Fibroblast of pulmonary artery (primary cell): ENCODE results near the gene MOCOS.

ENCODE experiments used
- DNase-seq: peaks from one replicate; pipeline ENCODE4 v3.0.0-alpha.2; 2010; ENCODE audit warnings: low read depth
- H3K4me3 ChIP-seq: replicated peaks from 2 replicates; pipeline ENCODE4 v1.5.1; 2011; ENCODE audit warnings: low read depth, mild to moderate bottlenecking, control low read depth, low read length, moderate library complexity
- TF ChIP-seq, protein P1 (sequence below): IDR thresholded peaks from 2 replicates; pipeline ENCODE4 v1.5.1; 2011; ENCODE audit warnings: mild to moderate bottlenecking, control low read depth, low read length, inconsistent platforms; ENCODE audit errors: missing control alignments

Gene MOCOS

DNA sequence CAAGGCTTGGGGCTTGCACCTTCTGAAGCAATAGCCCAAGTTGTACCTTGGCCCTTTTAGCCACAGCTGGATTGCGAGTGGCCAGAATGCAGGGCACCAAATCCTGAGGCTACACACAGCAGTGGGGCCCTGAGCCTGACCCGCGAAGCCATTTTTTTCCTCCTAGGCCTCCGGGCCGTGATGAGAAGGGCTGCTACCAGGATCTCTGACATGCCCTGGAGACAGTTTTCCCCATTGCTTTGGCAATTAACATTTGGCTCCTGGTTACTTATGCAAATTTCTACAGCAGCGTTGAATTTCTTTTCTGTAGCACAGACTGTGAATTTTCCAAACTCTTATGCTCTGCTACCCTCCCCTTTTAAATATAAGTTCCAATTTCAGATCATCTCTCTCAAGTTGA lies 54.5 kb downstream of the MOCOS start:
- TF ChIP-seq, protein P1, sequence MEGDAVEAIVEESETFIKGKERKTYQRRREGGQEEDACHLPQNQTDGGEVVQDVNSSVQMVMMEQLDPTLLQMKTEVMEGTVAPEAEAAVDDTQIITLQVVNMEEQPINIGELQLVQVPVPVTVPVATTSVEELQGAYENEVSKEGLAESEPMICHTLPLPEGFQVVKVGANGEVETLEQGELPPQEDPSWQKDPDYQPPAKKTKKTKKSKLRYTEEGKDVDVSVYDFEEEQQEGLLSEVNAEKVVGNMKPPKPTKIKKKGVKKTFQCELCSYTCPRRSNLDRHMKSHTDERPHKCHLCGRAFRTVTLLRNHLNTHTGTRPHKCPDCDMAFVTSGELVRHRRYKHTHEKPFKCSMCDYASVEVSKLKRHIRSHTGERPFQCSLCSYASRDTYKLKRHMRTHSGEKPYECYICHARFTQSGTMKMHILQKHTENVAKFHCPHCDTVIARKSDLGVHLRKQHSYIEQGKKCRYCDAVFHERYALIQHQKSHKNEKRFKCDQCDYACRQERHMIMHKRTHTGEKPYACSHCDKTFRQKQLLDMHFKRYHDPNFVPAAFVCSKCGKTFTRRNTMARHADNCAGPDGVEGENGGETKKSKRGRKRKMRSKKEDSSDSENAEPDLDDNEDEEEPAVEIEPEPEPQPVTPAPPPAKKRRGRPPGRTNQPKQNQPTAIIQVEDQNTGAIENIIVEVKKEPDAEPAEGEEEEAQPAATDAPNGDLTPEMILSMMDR = no peak
- DNase-seq = no peak
- no peak overlapping the region for H3K4me3 ChIP-seq

DNA sequence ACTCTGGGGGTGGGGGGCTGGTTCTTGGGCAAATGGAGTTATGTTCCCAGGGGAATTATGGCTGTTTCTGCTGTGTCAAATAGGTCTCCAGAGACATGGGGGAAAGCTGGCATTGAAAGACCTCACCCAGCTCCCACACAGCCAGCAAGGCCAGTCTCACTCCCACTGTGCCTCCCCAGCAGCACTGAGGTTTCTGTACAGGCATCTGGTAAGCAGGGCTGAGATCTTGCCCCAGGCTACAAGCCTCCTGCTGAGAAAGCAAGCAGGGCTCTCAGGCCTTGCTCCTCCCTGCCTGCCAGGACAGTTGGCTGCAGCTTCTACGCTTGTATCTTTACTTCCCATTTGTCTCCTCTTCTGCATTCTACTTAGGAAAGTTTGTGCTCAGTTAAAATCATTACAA lies 59.7 kb downstream of the MOCOS start:
- no peak overlapping the region for H3K4me3 ChIP-seq
- no peak for DNase-seq
- TF ChIP-seq, protein P1 = no peak

DNA sequence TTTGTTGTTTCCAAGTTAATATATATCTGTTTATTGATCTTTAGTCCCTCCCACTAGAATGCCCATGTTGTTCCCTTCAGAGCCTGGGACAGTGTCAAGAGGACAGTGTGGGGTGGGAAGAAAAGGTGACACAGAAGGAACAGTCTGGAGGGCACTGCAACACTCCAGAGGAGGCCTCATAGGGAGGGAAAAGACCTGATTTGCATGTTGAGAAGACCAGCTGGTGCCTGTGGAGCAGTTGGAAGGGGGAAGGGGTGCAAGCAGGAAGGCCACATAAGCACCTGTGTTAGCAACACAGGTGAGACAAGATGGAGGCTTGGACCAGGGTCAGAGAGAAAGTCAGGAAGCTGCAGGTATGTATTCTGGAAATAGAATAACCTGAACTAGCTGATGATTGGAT lies 62.1 kb downstream of the MOCOS start:
- H3K4me3 ChIP-seq = no peak overlapping the region
- TF ChIP-seq, protein P1 = no peak
- no peak for DNase-seq

DNA sequence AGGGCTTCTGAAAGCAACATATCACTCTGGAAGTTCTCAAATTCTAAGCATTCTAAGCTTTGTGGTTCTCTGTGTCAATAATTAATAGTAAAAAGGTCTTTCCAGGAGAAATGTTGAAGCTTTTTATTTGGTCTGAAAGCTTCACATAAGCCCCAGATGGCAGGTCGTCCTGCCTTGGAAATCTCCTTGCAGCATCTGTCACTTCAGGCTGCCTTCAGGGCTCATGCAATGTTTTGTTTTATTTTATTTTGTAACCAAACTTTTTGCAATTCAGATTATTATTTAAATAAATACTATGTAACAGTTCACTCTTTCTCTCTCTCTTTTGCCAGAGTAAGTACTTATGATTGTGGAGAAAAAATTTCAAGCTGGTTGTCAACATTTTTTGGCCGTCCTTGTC lies 63.5 kb downstream of the MOCOS start:
- DNase-seq = no peak
- H3K4me3 ChIP-seq = no peak overlapping the region
- TF ChIP-seq, protein P1 = no peak

DNA sequence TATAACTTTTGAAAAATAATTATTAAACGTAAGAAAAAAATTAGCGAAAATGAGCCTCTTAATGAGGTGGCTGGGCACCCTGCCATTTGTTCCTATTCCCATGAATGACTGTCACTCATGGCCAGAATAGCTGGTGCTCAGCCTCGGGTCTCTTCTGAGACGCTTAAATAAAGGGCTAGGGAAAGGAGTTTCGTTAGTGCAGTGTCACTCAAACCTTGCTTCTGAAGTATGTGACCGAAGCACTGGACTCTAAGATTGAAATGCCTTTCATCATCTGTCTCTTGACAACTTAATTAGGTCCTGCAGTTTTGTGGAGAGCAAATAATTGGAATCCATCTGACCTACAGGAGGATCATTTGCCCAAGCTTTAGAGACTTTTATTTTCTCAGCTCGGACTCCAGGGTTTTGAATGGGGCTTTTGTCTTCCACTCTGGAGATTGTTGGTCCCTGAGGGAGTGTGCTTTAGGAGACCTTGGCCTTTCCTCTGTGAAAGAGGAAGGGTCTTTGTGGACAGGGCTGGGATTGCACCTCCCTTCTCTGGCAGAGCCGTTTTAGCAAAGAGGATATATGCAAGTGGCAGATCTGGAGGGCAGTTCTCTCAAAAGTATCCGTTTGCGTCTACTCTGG lies 67.9 kb downstream of the MOCOS start:
- TF ChIP-seq, protein P1 = no peak
- DNase-seq = no peak

DNA sequence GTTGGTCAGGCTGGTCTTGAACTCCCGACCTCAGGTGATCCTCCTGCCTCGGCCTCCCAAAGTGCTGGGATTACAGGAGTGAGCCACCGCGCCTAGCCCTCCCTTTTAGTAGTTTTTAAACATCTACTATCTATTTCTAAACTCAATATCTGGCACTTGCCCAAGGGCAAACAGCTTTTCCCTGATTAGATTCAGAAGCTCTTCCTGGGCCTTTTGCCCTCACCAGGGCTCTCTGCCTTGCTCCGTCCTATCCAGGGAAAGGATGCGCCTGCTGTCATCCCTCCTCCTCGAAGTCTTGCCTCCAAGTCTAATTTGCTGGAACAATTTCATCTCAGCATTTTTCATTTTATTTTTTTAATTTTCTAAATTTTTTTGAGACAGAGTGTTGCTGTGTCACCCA lies 68.8 kb downstream of the MOCOS start:
- DNase-seq = no peak
- TF ChIP-seq, protein P1 = no peak
- no peak overlapping the region for H3K4me3 ChIP-seq

More for the DNA sequence above, 67.9 kb downstream of the MOCOS start:
- no peak overlapping the region for H3K4me3 ChIP-seq

DNA sequence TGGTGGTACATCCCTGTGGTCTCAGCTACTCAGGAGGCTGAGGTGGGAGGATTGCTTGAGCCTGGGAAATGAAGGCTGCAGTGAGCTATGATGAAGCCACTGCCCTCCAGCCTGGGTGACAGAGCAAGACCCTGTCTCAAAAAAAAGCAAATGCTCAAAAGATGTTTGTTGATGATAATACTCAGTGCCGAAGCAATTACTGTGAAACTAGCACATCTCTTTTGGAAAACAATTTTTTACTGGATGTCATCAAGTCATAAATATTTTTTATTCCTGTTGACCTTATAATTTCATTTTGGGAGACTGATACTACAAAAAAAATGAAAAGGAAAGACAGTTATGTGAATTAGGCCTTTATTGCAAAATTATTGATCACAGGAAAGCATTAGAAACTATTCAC lies 75.7 kb downstream of the MOCOS start:
- H3K4me3 ChIP-seq = no peak overlapping the region
- TF ChIP-seq, protein P1 = no peak
- DNase-seq = no peak
